ENCODE measurements around the gene PDLIM5. TPM values are rescaled to one million over a fixed set of nuclear protein-coding genes. Genes with fewer than 3 reads are reported as not detected.

PDLIM5 gene
- total RNA-seq, 1 experiment from 2014 or later, result 44.7 TPM

GRCh38 chr4:94426783-94427182 lies 25.0 kb upstream of the PDLIM5 start:
- Histone ChIP-seq H3K27ac (ENCODE audit: low read length) (no peak overlapping the region), H3K36me3 (ENCODE audit: control insufficient read depth, insufficient read depth, low read length) (no peaks in the 10 kb centered on the region), H3K27me3 (ENCODE audit: control insufficient read depth, insufficient read depth, low read length) (no peaks in the 10 kb centered on the region), H3K4me3 (ENCODE audit: low read depth in 2 of 2, low read length in 2 of 2) (no peak overlapping the region), H3K9me3 (ENCODE audit: control insufficient read depth, insufficient read depth, low read depth, low read length) (no peaks in the 10 kb centered on the region), H3K4me1 (ENCODE audit: control insufficient read depth, insufficient read depth, low read length) (no peaks in the 10 kb centered on the region)
- TF ChIP-seq SIN3A (IDR thresholded peaks at IDR 0.05; ENCODE audit: borderline replicate concordance, insufficient read depth, low read depth, low read length) (no peak), REST (IDR thresholded peaks at IDR 0.05; ENCODE audit: insufficient read depth in 1 of 2, low read depth in 2 of 2, low read length in 1 of 2) (no peak), TCF7L2 (IDR thresholded peaks at IDR 0.05; ENCODE audit: low read depth, low read length) (no peak), CTCF (IDR thresholded peaks at IDR 0.05) (no peak), POLR2AphosphoS5 (IDR thresholded peaks at IDR 0.05; ENCODE audit: low read depth, low read length) (no peak)
- intact Hi-C loops (cut with micrococcal nuclease; ENCODE audit: unreplicated experiment) (no loop called here), in situ Hi-C loops (cut with HindIII; ENCODE audit: low pct_unique_long_range_greater_than_20kb, low sequenced_read_pairs) (no loop called here)
- POLR2A ChIA-PET, result no interaction called here
- no TSS peak for BruUV-seq (replicated peaks)
- DNase-seq (ENCODE audit: low read depth, low spot score) (no peak), ATAC-seq (no peak)
- CTCF ChIA-PET, result no interaction called here

- CTCF ChIA-PET, result no interaction called here
- Histone ChIP-seq H3K27ac (ENCODE audit: low read length) (no peak overlapping the region), H3K36me3 (ENCODE audit: control insufficient read depth, insufficient read depth, low read length) (no peaks in the 10 kb centered on the region), H3K4me1 (ENCODE audit: control insufficient read depth, insufficient read depth, low read length) (no peaks in the 10 kb centered on the region), H3K9me3 (ENCODE audit: control insufficient read depth, insufficient read depth, low read depth, low read length) (no peaks in the 10 kb centered on the region), H3K27me3 (ENCODE audit: control insufficient read depth, insufficient read depth, low read length) (no peaks in the 10 kb centered on the region), H3K4me3 (ENCODE audit: low read depth in 2 of 2, low read length in 2 of 2) (no peak overlapping the region)
- POLR2A ChIA-PET, result no interaction called here
- intact Hi-C loops (cut with micrococcal nuclease; ENCODE audit: unreplicated experiment), result no loop called here
- DNase-seq (ENCODE audit: low read depth, low spot score) (no peak), ATAC-seq (no peak)
- BruUV-seq (replicated peaks), result no TSS peak
- in situ Hi-C loops (cut with HindIII; ENCODE audit: low pct_unique_long_range_greater_than_20kb, low sequenced_read_pairs), result no loop called here
- no peak for TF ChIP-seq REST (IDR thresholded peaks at IDR 0.05; ENCODE audit: insufficient read depth in 1 of 2, low read depth in 2 of 2, low read length in 1 of 2)
- TF ChIP-seq SIN3A (IDR thresholded peaks at IDR 0.05; ENCODE audit: borderline replicate concordance, insufficient read depth, low read depth, low read length), result no peak
- TF ChIP-seq TCF7L2 (IDR thresholded peaks at IDR 0.05; ENCODE audit: low read depth, low read length), result no peak
- TF ChIP-seq CTCF (IDR thresholded peaks at IDR 0.05), result no peak
- no peak for TF ChIP-seq POLR2AphosphoS5 (IDR thresholded peaks at IDR 0.05; ENCODE audit: low read depth, low read length)
These were observed 22.9 kb upstream of the PDLIM5 start for GRCh38 chr4:94428884-94429283.
